ENCODE data around the gene PSMG3. TPM values are rescaled to one million over a fixed set of nuclear protein-coding genes. Genes with fewer than 3 reads are reported as not detected.

Gene PSMG3
- total RNA-seq, 3 donors from 2014 or later, result 75.8 to 82.5 (median 82.5) TPM

DNA sequence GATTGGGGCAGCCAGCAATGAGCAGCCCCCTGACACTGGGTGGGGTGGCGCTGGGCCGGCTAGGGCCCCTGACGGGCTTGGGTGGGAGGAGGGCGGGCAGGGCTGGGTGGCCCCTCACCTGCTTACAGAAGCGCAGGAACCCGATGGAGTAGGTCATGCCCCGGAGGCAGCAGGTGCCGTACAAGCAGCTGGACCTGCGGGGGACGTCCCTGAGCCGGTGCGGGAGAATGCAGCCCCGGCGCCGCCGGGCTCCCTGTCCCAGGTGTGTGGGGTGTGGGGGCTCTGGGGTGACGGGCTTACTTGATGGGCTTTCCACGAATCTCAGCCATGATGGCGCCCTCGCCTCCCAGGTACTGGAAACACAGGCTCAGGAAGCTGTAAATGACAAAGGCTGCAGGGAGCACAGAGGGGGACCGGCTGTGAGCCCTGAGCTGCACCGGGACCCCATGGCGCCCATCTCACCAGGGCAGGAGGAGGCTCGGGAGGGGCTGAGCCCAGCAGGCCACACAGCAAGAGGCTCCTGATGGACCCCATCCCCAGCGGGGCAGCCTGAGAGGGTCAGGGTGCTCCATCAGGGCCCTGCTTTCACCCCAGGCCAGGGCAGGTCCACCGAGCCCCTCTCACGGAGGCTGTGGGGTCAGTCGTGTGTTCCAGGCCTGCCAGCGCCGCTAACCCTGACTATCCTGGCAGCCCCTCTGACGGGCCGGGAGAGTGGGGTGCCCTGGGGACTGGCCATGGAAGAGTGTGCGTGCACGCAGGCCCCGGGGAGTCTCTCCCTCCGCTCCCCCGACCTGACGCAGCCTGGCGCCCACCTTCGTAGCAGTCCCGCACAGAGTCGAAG, 19.6 kb downstream of the PSMG3 start:
- ATAC-seq (no peak), DNase-seq (no peak)
- no peaks in the 10 kb centered on the region for H3K36me3 Mint-ChIP-seq (ENCODE audit: insufficient read depth)
- H3K4me3 Mint-ChIP-seq, result no peak overlapping the region
- no peaks in the 10 kb centered on the region for H3K4me1 Mint-ChIP-seq (ENCODE audit: low read depth)
- no peaks in the 10 kb centered on the region for H3K9me3 Mint-ChIP-seq
- H3K27me3 Mint-ChIP-seq (ENCODE audit: low read depth), result no peaks in the 10 kb centered on the region

DNA sequence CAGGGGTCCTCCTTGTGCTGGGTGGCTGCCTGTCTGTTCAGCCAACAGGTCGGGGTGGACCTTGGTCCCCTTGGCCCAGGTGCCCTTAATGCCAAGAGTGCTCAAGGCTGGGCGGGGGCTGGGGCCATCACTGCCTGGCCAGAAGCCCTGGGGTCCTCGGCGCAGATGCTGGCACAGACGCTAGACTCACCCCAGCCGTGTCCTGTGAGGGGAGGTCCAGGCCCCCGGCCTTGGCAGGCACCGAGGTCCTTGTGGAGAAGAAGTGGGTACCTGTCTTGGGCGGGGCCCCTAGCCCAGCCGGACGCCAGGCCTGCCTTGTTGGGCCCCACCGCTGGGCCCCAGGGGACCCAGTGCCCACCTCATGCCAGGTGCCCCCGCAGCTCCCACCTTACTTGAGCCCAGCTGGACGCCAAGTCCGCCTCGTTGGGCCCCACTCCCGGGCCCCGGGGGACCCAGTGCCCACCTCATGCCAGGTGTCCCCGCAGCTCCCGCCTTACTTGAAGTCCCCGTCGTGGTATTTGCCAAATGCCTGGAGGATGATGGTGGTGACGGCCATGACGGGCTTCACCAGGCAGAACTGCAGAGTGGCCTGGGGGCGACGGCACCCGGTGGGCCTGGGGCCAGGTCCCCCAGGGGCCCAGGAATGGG, 20.4 kb downstream of the PSMG3 start:
- H3K36me3 Mint-ChIP-seq (ENCODE audit: insufficient read depth), result peaks cover 2% of the 10 kb centered on the region
- no peak for ATAC-seq
- H3K4me1 Mint-ChIP-seq (ENCODE audit: low read depth), result no peaks in the 10 kb centered on the region
- H3K4me3 Mint-ChIP-seq, result no peak overlapping the region
- no peak for DNase-seq
- no peaks in the 10 kb centered on the region for H3K27me3 Mint-ChIP-seq (ENCODE audit: low read depth)
- H3K9me3 Mint-ChIP-seq, result no peaks in the 10 kb centered on the region

DNA sequence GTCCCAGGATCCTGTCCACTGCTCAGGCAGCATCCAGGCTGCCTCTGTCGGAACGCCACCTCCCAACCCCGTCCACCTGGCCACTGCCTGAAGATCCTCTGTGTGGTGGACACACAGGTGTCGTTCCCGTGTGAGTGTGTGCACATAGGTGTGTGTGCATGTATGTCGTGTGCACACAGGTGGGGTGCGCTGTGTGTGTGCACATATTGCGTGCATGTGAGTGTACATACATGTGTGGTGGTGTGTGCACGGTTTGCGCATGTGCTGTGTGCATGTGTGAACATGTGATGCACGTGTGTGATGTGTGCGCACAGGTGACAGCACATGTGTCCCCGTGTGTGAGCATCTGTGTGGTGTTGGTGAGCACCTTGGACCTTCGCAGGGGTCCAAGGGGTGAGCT, 20.9 kb downstream of the PSMG3 start:
- H3K4me3 Mint-ChIP-seq, result no peak overlapping the region
- DNase-seq (no peak), ATAC-seq (no peak)
- H3K4me1 Mint-ChIP-seq (ENCODE audit: low read depth), result no peaks in the 10 kb centered on the region
- peaks cover 2% of the 10 kb centered on the region for H3K36me3 Mint-ChIP-seq (ENCODE audit: insufficient read depth)
- no peaks in the 10 kb centered on the region for H3K9me3 Mint-ChIP-seq
- H3K27me3 Mint-ChIP-seq (ENCODE audit: low read depth), result no peaks in the 10 kb centered on the region

DNA sequence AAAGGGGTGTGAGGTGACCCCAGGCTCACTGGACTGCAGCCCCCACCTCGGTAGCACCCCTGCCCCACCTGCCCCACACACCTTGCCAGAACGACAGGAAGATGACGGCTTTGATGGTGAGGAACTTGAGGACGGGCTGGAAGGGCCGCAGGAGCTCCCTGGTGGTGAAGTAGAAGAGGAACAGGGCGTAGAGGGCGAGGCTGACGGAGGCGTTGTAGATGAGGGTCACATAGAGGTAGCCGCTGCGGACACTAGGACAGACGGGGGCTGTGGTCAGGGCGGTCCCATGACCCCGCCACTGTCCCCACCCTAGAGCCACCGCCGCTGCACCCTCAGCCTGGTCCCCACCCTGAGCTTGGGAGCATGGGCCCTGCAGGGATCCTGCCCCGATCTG, 21.4 kb downstream of the PSMG3 start:
- H3K4me3 Mint-ChIP-seq, result no peak overlapping the region
- H3K36me3 Mint-ChIP-seq (ENCODE audit: insufficient read depth), result peaks cover 2% of the 10 kb centered on the region
- DNase-seq, result no peak
- no peak for ATAC-seq
- H3K27me3 Mint-ChIP-seq (ENCODE audit: low read depth), result no peaks in the 10 kb centered on the region
- H3K9me3 Mint-ChIP-seq, result no peaks in the 10 kb centered on the region
- no peaks in the 10 kb centered on the region for H3K4me1 Mint-ChIP-seq (ENCODE audit: low read depth)

DNA sequence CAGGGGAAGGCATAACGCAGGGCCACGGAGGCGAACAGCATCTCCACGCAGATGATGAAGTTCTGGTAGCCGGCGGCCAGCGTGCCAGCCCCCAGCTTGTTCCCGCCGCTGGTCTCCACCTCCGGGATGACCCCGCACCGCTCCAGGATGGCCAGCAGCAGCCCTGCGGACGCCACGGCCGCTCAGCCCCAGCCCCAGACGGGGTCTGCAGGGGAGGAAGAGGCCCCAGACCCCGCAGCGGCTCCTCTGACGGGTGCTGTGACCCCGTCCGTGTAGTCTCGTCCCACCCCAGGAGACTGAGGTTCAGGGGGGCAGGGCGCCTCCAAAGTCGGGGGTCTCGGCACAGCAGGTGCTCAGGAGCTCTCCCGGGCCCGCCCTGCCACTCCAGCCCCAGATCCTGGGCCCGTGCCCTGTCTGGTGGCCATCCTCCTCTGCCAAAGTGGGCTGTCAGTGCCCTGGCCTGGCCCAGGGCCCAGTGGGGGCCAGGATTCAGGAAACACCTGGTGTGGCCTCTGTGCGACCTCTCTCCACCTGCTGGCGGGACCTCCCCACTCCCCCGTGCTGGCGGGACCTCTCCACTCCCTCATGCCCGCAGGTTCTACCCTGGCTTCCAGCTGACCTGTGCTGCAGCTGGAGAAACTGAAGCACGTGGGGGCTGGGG, 21.9 kb downstream of the PSMG3 start:
- DNase-seq (no peak), ATAC-seq (no peak)
- Mint-ChIP-seq H3K4me3 (no peak overlapping the region), H3K9me3 (no peaks in the 10 kb centered on the region), H3K36me3 (ENCODE audit: insufficient read depth) (peaks cover 2% of the 10 kb centered on the region), H3K27me3 (ENCODE audit: low read depth) (no peaks in the 10 kb centered on the region), H3K4me1 (ENCODE audit: low read depth) (no peaks in the 10 kb centered on the region)

DNA sequence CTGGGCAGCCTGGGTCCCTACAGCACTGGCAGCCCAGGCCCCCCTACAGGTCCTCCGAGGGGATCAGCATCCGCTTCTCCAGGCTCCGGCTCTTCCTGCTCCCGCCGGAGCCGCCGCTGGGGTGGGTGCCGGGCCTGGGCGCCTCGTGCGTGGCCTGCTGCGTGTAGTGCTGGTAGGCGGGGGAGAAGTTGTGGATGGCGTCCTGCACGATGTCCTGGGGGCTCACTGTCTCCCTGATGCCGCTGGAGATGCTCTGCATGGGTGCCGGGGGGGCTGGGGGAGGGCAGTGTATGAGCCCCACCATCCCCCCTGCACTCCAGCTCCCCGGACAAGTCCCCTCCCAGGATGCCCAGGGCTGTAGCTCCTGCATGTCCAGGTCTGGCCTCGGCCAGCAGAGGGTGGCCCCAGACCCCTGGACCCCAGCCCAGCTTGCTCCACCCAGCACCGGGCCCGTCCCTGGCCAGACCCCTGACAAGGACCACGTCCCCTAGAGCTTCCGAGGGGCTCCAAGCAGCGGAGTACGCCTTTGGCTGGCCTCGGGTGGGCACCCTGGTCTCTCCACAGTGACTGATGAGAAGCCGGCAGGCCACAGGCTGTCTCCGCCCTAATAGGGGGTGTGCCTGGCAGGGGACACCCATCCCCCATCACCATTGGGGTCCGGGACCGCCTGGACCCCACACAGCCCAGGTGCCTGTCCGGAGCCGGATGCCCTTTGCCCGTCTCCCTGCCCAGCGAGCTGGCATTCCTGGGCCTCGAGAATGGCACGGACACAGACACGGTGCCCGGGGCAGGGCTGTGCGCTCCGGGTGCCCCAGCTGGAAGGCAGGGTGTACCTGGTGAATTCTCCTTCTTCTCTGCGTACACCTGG, 22.7 kb downstream of the PSMG3 start:
- no peak overlapping the region for H3K4me3 Mint-ChIP-seq
- no peaks in the 10 kb centered on the region for H3K4me1 Mint-ChIP-seq (ENCODE audit: low read depth)
- H3K36me3 Mint-ChIP-seq (ENCODE audit: insufficient read depth), result peaks cover 2% of the 10 kb centered on the region
- no peaks in the 10 kb centered on the region for H3K9me3 Mint-ChIP-seq
- no peaks in the 10 kb centered on the region for H3K27me3 Mint-ChIP-seq (ENCODE audit: low read depth)
- DNase-seq (no peak), ATAC-seq (no peak)

DNA sequence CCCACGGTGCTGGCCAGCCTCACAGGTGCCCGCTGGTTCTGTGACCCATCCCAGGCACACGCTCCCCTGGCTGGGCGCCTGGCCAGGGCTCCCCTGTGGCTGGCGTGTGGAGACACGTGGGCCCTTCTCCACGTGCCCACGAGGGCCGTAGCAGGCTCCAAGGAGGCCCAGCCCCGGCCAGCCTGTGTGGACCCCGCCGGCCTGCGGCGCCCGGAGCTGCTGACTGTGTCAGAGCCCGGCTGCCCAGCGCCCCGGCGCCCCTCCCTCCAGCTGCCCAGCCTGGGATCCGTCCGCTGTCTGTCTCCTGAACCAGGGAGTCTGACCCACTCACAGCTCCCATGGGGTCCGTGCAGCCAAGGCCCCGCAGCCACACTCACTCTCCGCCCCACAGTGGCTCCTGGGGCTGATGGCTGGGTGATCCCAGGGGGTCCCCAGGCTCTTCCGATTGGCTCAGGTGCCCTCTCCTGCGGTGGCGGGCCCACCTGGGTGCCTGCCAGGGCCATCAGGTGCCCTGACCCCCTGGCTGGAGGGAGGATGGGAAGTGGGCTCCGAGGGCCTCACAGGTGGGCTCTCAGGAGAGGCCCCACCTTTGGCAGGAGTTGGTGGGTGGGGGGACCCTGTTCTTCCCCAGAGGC, 23.4 kb downstream of the PSMG3 start:
- H3K36me3 Mint-ChIP-seq (ENCODE audit: insufficient read depth), result peaks cover 2% of the 10 kb centered on the region
- no peak for ATAC-seq

DNA sequence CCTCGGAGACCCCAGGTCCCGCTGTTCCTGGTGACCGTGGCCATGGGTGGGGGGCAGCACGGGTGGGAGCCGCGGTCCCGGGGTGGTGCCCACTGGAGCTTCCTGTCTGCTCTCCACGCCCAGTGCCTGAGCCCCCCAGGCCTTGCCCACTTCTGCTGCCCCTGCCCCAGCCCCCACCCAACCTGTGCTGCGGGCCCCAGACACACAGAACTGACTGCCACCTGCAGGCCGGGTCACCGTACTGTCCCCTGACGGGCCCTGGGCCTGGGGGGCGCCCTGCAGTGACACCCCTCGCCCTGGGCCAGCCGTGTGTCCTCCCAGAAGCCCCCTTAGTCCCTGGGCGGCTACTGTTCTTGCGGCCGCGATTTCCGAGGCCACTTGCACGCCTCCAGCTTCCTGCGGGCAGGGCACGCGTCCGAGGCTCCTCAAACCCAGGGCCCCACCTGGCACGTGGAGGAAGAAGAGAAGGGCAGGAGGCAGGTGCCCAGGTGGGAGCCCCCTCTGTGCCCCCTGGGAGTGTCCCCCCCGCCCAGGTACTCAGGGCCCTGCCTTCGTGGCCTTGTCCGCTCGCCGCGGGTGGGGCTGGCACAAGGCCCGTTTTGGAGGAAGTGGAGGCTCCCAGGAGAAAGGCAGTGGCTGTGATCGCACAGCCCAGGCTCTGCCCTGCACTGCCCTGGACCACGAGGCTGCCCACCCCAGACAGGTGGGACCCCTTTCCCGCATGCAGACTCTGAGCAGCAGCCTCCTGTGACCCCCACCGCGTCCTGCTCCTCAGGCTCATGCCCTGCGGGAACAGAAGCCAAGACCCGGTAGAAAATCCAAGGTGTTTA, 24.2 kb downstream of the PSMG3 start:
- Mint-ChIP-seq H3K36me3 (ENCODE audit: insufficient read depth) (peaks cover 2% of the 10 kb centered on the region), H3K4me3 (no peak overlapping the region), H3K4me1 (ENCODE audit: low read depth) (no peaks in the 10 kb centered on the region), H3K9me3 (no peaks in the 10 kb centered on the region), H3K27me3 (ENCODE audit: low read depth) (no peaks in the 10 kb centered on the region)
- ATAC-seq (peak in 1 of 2 donors; percentile 25), DNase-seq (no peak)

More for the DNA sequence above, 23.4 kb downstream of the PSMG3 start:
- Mint-ChIP-seq H3K4me3 (no peak overlapping the region), H3K27me3 (ENCODE audit: low read depth) (no peaks in the 10 kb centered on the region), H3K9me3 (no peaks in the 10 kb centered on the region), H3K4me1 (ENCODE audit: low read depth) (no peaks in the 10 kb centered on the region)
- DNase-seq, result no peak

DNA sequence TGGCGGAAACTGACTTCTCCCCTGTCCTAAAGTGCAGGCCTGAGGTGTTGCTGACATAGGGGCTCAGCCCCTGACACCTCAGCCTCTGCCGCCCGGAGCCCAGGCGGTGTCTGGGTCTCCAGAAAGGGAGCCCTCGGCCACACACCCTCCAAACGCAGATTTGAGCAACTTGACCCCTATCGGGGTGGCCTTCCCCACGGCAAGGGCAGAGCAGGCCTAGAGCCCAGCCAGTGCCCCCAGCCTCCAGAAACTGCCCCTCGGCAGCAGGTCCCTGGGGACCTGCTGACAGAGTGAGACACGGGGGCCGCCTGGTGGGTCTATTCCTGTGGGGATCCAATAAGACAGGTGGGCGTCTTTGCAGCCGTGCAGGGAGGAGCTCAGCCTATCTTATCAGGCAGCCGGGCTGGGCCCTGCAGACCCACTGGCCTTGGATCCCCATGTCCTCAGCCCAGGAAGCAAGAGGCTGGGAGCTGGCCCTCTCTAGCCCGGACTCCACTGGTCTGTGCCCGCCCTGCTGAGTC, 24.9 kb downstream of the PSMG3 start:
- no peak for ATAC-seq
- DNase-seq, result no peak
- H3K9me3 Mint-ChIP-seq, result no peaks in the 10 kb centered on the region
- H3K36me3 Mint-ChIP-seq (ENCODE audit: insufficient read depth), result peaks cover 2% of the 10 kb centered on the region
- H3K4me3 Mint-ChIP-seq, result no peak overlapping the region
- no peaks in the 10 kb centered on the region for H3K4me1 Mint-ChIP-seq (ENCODE audit: low read depth)
- H3K27me3 Mint-ChIP-seq (ENCODE audit: low read depth), result no peaks in the 10 kb centered on the region

DNA sequence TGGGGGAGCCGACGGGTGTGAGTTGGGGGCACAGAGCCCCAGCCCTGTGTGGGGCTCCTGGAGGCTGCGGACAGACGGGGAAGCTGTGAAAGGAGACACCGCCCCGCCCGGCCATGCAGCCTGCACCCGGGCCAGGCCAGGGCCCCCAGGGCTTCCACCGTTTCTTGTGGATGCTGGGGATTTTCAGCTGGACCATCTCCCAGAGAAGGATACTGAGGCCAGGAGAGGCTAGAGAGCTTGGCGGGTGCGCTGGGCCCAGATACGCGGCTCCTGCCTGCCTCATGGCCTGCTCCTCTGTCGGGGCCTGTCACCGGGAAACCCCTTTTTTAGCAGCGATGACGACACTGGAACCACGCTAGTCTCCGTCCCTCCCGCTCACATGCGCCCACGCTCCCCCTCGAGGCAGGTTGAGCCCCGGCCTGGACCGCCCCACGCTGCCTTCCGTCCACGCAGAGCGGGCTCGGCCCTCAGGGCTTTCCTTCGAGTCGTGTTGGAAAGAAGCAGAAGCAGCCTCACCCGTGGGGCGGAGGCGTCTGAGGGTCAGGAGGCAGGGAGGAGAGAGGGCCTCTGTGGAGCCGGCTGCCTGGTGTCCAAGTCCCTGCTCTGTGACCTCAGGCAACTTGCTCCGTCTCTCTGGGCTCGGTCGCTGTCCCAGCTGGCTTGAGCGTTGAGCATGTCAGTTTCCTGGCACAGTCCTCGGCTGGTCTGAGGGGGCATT, 25.5 kb downstream of the PSMG3 start:
- no peaks in the 10 kb centered on the region for H3K27me3 Mint-ChIP-seq (ENCODE audit: low read depth)
- no peak overlapping the region for H3K4me3 Mint-ChIP-seq
- no peaks in the 10 kb centered on the region for H3K4me1 Mint-ChIP-seq (ENCODE audit: low read depth)
- no peak for DNase-seq
- no peak for ATAC-seq
- peaks cover 2% of the 10 kb centered on the region for H3K36me3 Mint-ChIP-seq (ENCODE audit: insufficient read depth)
- H3K9me3 Mint-ChIP-seq, result no peaks in the 10 kb centered on the region

DNA sequence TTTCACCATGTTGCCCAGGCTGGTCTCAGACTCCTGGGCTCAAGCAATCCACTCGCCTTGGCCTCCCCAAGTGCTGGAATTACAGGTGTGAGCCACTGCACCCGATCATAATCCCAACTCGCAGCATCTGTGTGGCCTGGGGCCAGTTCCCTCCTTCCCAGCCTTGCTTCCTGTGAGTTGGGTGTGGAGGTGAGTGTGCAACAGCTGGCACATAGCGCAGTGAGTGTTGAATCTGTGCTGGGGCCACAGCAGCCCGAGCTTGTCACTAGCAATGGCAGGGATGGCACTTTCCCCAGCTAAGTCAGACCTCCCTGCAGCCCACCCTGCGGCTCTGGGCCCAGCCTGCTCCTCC, 26.0 kb downstream of the PSMG3 start:
- DNase-seq (no peak), ATAC-seq (no peak)
- Mint-ChIP-seq H3K27me3 (ENCODE audit: low read depth) (no peaks in the 10 kb centered on the region), H3K4me3 (no peak overlapping the region), H3K4me1 (ENCODE audit: low read depth) (no peaks in the 10 kb centered on the region), H3K36me3 (ENCODE audit: insufficient read depth) (peaks cover 2% of the 10 kb centered on the region), H3K9me3 (no peaks in the 10 kb centered on the region)

DNA sequence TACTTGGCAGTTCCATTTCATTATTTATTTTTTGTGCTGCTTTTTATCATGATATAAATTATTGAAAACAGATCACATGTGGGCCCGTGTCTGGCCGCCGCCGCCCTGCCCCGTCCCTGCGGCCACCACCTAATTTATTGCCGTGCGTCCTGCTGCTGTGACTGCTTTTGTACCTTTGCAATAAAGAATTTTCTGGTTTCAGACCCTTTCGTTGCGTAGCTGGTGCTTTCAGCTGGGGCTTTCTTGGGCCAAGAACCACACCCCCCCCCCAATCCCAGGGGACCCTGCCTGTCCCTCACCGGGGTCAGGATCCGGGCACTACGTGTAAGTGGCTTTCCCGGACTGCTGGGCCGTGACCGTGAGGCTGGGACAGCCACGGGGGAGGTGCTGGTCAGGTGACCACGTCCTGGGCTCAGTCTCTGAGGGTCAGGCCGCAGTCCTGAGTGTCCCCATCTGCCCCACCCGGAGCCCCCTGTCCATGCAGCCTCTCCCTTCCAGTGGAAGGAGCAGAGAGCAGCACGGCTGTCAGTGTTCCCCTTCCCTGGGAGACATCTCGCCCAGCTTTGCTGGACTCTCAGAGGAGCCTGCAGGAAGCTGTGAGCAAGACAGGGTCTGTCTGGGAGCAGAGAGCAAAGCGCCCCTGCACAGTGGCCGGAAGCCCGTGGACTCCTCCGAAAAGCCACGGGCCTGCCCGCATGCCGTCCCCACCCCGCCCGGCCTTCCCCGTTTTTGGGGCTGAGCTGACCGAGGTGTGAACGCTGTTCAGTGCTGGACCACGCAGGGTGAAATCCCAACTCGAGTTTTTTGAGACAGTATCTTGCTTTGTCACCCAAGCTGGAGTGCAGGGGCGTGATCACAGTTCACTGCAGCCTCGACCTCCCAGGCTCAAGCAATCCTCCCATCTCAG, 26.7 kb downstream of the PSMG3 start:
- H3K27me3 Mint-ChIP-seq (ENCODE audit: low read depth), result no peaks in the 10 kb centered on the region
- no peak overlapping the region for H3K4me3 Mint-ChIP-seq
- no peaks in the 10 kb centered on the region for H3K4me1 Mint-ChIP-seq (ENCODE audit: low read depth)
- DNase-seq, result no peak
- H3K9me3 Mint-ChIP-seq, result no peaks in the 10 kb centered on the region
- H3K36me3 Mint-ChIP-seq (ENCODE audit: insufficient read depth), result peaks cover 2% of the 10 kb centered on the region
- no peak for ATAC-seq
